HL-60 (cell line): Measurements from ENCODE around the gene VWA5B2.

Source experiments
- DNase-seq, 2 experiments: peaks; one replicate each; pipeline ENCODE4 v3.0.0-alpha.2; 2010 to 2020; ENCODE audit warnings: low read depth in 1 of 2, low spot score in 1 of 2
- H3K27ac ChIP-seq: fragments of 250-450 bp; sonication (Bioruptor Pico); replicated peaks from 2 replicates; pipeline ENCODE4 v1.5.1; 2020; ENCODE audit warnings: mild to moderate bottlenecking, moderate library complexity
- H3K27me3 ChIP-seq: fragments of 250-450 bp; sonication (Bioruptor Pico); 2 replicates; pipeline ENCODE4 v1.5.1; 2021; ENCODE audit warnings: mild to moderate bottlenecking, moderate library complexity; ENCODE audit not compliant: insufficient read depth, poor library complexity, severe bottlenecking
- H3K4me3 ChIP-seq: replicated peaks from 2 replicates; pipeline ENCODE4 v1.5.1; 2011; ENCODE audit warnings: mild to moderate bottlenecking, control low read depth, low read length; ENCODE audit not compliant: insufficient read depth
- CTCF ChIP-seq: IDR thresholded peaks from one replicate; pipeline ENCODE4 v1.5.1; 2011; ENCODE audit warnings: low read length, control low read depth, inconsistent platforms; ENCODE audit not compliant: insufficient read depth
- GABPA ChIP-seq: IDR thresholded peaks from 2 replicates; pipeline ENCODE4 v1.6.1; 2012; ENCODE audit warnings: low read depth
- POLR2AphosphoS5 ChIP-seq: IDR thresholded peaks from 2 replicates; pipeline ENCODE4 v1.6.1; 2012; ENCODE audit warnings: low read depth
- SPI1 ChIP-seq: IDR thresholded peaks from 2 replicates; pipeline ENCODE4 v1.6.1; 2012; ENCODE audit warnings: low read depth, mild to moderate bottlenecking, borderline replicate concordance
- TF ChIP-seq, protein P1 (sequence below): IDR thresholded peaks from 2 replicates; pipeline ENCODE4 v1.6.1; 2012; ENCODE audit warnings: low read depth; ENCODE audit not compliant: insufficient replicate concordance

The VWA5B2 gene

DNA sequence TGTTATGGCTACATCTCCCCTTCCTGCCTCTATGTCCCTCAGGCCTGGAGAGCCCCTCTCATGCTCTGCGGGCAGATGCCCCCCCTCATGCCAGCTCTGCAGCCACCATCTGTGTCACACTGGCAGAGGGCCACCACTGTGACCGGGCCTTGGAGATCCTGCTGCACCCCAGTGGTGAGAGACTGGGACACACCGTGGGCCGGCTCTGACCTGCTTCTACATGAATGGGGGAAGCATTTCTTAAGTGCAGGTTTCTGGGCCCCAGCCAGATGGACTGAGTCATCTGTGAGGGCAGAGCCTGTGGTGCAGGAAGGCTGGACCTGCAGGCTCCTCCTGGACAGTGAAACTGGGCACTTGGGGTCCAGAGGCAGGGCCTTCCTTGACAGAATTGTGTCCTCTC is 4.8 kb downstream of the VWA5B2 start:
- DNase-seq = peak in 1 of 2 experiments; percentile 21
- H3K4me3 ChIP-seq = no peak overlapping the region
- H3K27ac ChIP-seq = no peak overlapping the region
- H3K27me3 ChIP-seq = peaks cover 26% of the 10 kb centered on the region
- no peak for TF ChIP-seq GABPA
- no peak for TF ChIP-seq SPI1
- TF ChIP-seq CTCF = no peak
- no peak for TF ChIP-seq POLR2AphosphoS5
- TF ChIP-seq, protein P1, sequence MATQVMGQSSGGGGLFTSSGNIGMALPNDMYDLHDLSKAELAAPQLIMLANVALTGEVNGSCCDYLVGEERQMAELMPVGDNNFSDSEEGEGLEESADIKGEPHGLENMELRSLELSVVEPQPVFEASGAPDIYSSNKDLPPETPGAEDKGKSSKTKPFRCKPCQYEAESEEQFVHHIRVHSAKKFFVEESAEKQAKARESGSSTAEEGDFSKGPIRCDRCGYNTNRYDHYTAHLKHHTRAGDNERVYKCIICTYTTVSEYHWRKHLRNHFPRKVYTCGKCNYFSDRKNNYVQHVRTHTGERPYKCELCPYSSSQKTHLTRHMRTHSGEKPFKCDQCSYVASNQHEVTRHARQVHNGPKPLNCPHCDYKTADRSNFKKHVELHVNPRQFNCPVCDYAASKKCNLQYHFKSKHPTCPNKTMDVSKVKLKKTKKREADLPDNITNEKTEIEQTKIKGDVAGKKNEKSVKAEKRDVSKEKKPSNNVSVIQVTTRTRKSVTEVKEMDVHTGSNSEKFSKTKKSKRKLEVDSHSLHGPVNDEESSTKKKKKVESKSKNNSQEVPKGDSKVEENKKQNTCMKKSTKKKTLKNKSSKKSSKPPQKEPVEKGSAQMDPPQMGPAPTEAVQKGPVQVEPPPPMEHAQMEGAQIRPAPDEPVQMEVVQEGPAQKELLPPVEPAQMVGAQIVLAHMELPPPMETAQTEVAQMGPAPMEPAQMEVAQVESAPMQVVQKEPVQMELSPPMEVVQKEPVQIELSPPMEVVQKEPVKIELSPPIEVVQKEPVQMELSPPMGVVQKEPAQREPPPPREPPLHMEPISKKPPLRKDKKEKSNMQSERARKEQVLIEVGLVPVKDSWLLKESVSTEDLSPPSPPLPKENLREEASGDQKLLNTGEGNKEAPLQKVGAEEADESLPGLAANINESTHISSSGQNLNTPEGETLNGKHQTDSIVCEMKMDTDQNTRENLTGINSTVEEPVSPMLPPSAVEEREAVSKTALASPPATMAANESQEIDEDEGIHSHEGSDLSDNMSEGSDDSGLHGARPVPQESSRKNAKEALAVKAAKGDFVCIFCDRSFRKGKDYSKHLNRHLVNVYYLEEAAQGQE = no peak

DNA sequence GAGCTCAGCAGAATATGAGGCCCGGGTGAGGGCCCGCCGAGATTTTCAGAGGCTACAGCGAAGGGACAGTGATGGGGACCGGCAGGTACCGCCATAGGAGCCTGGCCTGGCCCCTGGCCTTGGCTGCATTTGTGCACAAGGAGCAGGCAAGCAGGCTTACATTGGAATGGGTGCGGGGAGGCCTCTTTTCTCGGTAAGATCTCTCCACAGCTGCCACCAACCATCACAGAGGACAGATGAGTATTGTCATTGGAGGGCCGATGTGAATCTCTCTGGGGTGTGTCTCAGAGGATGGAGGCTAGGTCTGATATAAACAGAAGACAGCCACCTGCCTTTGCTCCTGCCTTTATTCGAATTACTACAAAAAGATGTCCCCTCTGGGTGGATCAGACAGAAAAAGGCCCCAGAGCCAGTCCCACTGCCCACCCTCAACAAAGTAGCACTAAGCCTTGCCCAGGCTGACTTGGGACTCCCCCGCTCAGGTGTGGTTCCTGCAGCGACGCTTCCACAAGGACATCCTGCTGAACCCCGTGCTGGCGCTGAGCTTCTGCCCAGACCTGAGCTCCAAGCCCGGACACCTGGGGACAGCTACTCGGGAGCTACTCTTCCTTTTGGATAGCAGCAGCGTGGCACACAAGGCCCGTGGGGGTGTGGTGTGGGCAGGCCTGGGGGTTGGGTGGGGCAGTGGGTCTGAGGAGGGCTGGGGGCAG is 5.4 kb downstream of the VWA5B2 start:
- Histone ChIP-seq H3K4me3 (no peak overlapping the region), H3K27me3 (peaks cover 22% of the 10 kb centered on the region), H3K27ac (no peak overlapping the region)
- DNase-seq = no peak
- no peak for TF ChIP-seq POLR2AphosphoS5
- no peak for TF ChIP-seq GABPA
- no peak for TF ChIP-seq CTCF
- TF ChIP-seq, protein P1 = no peak
- no peak for TF ChIP-seq SPI1

DNA sequence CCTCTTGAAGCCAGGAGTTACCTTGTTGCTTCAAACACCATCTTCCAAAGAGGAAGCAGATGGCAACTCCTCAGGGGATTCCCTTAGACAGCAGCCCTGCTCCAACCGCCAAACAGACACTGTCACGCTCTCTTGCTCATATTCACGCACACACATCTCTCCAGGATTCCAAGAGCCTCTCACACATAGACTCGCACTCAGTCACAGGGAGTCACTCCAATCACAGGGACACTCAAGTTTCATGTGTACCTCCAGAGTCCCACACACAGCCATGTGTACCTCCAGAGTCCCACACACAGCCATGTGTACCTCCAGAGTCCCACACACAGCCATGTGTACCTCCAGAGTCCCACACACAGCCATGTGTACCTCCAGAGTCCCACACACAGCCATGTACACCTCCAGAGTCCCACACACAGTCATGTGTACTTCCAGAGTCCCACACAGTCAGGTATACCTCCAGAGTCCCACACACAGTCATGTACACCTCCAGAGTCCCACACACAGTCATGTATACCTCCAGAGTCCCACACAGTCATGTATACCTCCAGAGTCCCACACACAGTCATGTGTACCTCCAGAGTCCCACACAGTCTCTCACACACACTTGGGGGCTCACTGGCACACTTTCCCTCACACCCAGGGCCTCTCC is 6.1 kb downstream of the VWA5B2 start:
- DNase-seq = no peak
- no peak for TF ChIP-seq GABPA
- TF ChIP-seq SPI1 = no peak
- no peak for TF ChIP-seq POLR2AphosphoS5
- no peak for TF ChIP-seq CTCF
- TF ChIP-seq, protein P1 = no peak
- Histone ChIP-seq H3K4me3 (no peak overlapping the region), H3K27me3 (peaks cover 18% of the 10 kb centered on the region), H3K27ac (no peak overlapping the region)
